ENCODE results near the gene SUSD1. TPM values are rescaled to one million over a fixed set of nuclear protein-coding genes. Genes with fewer than 3 reads are reported as not detected.

Gene SUSD1
- total and polyA plus RNA-seq, 2 donors (not counting 3 experiments of a cell fraction or from before 2014, with no cell fraction given), result 33.1 to 37.8 TPM

- POLR2A ChIA-PET, result interaction anchor here (0.6 kb wide), 1 partner anchor 38 kb away, joined by 3 read pairs; no protein-coding TSS in a partner anchor
- H2AFZ ChIP-seq (ENCODE audit: low read depth, low read length), result no peak overlapping the region
- no peaks in the 10 kb centered on the region for H4K20me1 ChIP-seq (replicated peaks; ENCODE audit: control insufficient read depth, extremely low read depth, insufficient read depth, low read length)
- H3K27ac ChIP-seq (ENCODE audit: insufficient read depth, low read depth, low read length), result no peak overlapping the region
- no peaks in the 10 kb centered on the region for H3K4me1 ChIP-seq (ENCODE audit: control insufficient read depth, extremely low read depth, insufficient read depth, low read length)
- no peak for FAIRE-seq
- no peak overlapping the region for H3K4me3 ChIP-seq (replicated peaks in 1 of 3; ENCODE audit: insufficient read depth in 1 of 3, low read depth in 1 of 3, low read length in 3 of 3)
- no peaks in the 10 kb centered on the region for H3K36me3 ChIP-seq (ENCODE audit: control insufficient read depth in 2 of 2, extremely low read depth in 1 of 2, insufficient read depth in 2 of 2, low read length in 2 of 2)
- no peak overlapping the region for H3K9ac ChIP-seq (replicated peaks; ENCODE audit: extremely low read depth, insufficient read depth, low read length)
- DNase-seq (ENCODE audit: low read depth, low spot score), result no peak
- H3K9me3 ChIP-seq (replicated peaks; ENCODE audit: control insufficient read depth, insufficient read depth, low read length), result no peaks in the 10 kb centered on the region
- CTCF ChIA-PET, result interaction anchor here (0.9 kb wide), 1 partner anchor 113 kb away, joined by 3 read pairs; no protein-coding TSS in a partner anchor
- no TSS peak for BruUV-seq (replicated peaks)
- dilution Hi-C loops (cut with MboI; ENCODE audit: extremely low pct_ligation_motif_present, low sequenced_read_pairs), result no loop called here
- no peaks in the 10 kb centered on the region for H3K27me3 ChIP-seq (ENCODE audit: control insufficient read depth in 2 of 2, insufficient read depth in 2 of 2, low read length in 2 of 2)
- intact Hi-C loops (cut with micrococcal nuclease), result no loop called here
- no peaks in the 10 kb centered on the region for H3K79me2 ChIP-seq (ENCODE audit: control insufficient read depth, insufficient read depth, low read length)
- H3K4me2 ChIP-seq (ENCODE audit: insufficient read depth, low read length), result no peak overlapping the region
- no peaks in the 10 kb centered on the region for H3K9me1 ChIP-seq (replicated peaks; ENCODE audit: control insufficient read depth, extremely low read depth, insufficient read depth, low read length)
- TF ChIP-seq MAX (IDR thresholded peaks at IDR 0.05; ENCODE audit: insufficient read depth, insufficient read length) (no peak), JUN (IDR thresholded peaks at IDR 0.05; ENCODE audit: borderline replicate concordance, insufficient read depth, insufficient read length, low read depth) (no peak), MYC (IDR thresholded peaks at IDR 0.05; ENCODE audit: low read depth, low read length) (no peak)
Observed at GRCh38 chr9:112187404-112187803, 12.3 kb upstream of the SUSD1 start.

- H3K79me2 ChIP-seq (ENCODE audit: control insufficient read depth, insufficient read depth, low read length), result no peaks in the 10 kb centered on the region
- FAIRE-seq (no peak), DNase-seq (ENCODE audit: low read depth, low spot score) (no peak)
- no peak overlapping the region for H3K4me2 ChIP-seq (ENCODE audit: insufficient read depth, low read length)
- POLR2A ChIA-PET, result interaction anchor here (0.6 kb wide), 1 partner anchor 39 kb away, joined by 3 read pairs; no protein-coding TSS in a partner anchor
- no peaks in the 10 kb centered on the region for H3K9me1 ChIP-seq (replicated peaks; ENCODE audit: control insufficient read depth, extremely low read depth, insufficient read depth, low read length)
- CTCF ChIA-PET, result no interaction called here
- dilution Hi-C loops (cut with MboI; ENCODE audit: extremely low pct_ligation_motif_present, low sequenced_read_pairs) (no loop called here), intact Hi-C loops (cut with micrococcal nuclease) (no loop called here)
- no peaks in the 10 kb centered on the region for H3K27me3 ChIP-seq (ENCODE audit: control insufficient read depth in 2 of 2, insufficient read depth in 2 of 2, low read length in 2 of 2)
- no peaks in the 10 kb centered on the region for H3K9me3 ChIP-seq (replicated peaks; ENCODE audit: control insufficient read depth, insufficient read depth, low read length)
- no peak overlapping the region for H3K4me3 ChIP-seq (replicated peaks in 1 of 3; ENCODE audit: insufficient read depth in 1 of 3, low read depth in 1 of 3, low read length in 3 of 3)
- no TSS peak for BruUV-seq (replicated peaks)
- H4K20me1 ChIP-seq (replicated peaks; ENCODE audit: control insufficient read depth, extremely low read depth, insufficient read depth, low read length), result no peaks in the 10 kb centered on the region
- no peaks in the 10 kb centered on the region for H3K36me3 ChIP-seq (ENCODE audit: control insufficient read depth in 2 of 2, extremely low read depth in 1 of 2, insufficient read depth in 2 of 2, low read length in 2 of 2)
- TF ChIP-seq JUN (IDR thresholded peaks at IDR 0.05; ENCODE audit: borderline replicate concordance, insufficient read depth, insufficient read length, low read depth) (no peak), CTCF (IDR thresholded peaks at IDR 0.05; ENCODE audit: extremely low read depth in 1 of 2, insufficient read depth in 1 of 2, low read depth in 1 of 2, low read length in 2 of 2) (no peak), FOS (IDR thresholded peaks at IDR 0.05; ENCODE audit: borderline replicate concordance, insufficient read depth, low read length) (no peak), MYC (IDR thresholded peaks at IDR 0.05; ENCODE audit: low read depth, low read length) (no peak), POLR2AphosphoS5 (IDR thresholded peaks at IDR 0.05; ENCODE audit: insufficient read depth, low read depth, low read length) (no peak), EZH2 (IDR thresholded peaks at IDR 0.05; ENCODE audit: borderline replicate concordance, low read depth, low read length, severe bottlenecking) (no peak), POLR2A (IDR thresholded peaks at IDR 0.05; ENCODE audit: low read depth, low read length) (no peak), MAX (IDR thresholded peaks at IDR 0.05; ENCODE audit: insufficient read depth, insufficient read length) (no peak)
- no peak overlapping the region for H3K27ac ChIP-seq (ENCODE audit: insufficient read depth, low read depth, low read length)
- no peaks in the 10 kb centered on the region for H3K4me1 ChIP-seq (ENCODE audit: control insufficient read depth, extremely low read depth, insufficient read depth, low read length)
- no peak overlapping the region for H2AFZ ChIP-seq (ENCODE audit: low read depth, low read length)
- no peak overlapping the region for H3K9ac ChIP-seq (replicated peaks; ENCODE audit: extremely low read depth, insufficient read depth, low read length)
Observed at GRCh38 chr9:112186695-112187094, 11.6 kb upstream of the SUSD1 start.

Data from endothelial cell of umbilical vein (primary cell).